Hepatocyte (in vitro differentiated cells): ENCODE results near the gene CTSW. TPM values are rescaled to one million over a fixed set of nuclear protein-coding genes. Genes with fewer than 3 reads are reported as not detected.

Experiments used
- DNase-seq: peaks from one replicate; pipeline ENCODE4 v3.0.0-alpha.2; 2016; ENCODE audit warnings: low spot score
- H2AFZ ChIP-seq: fragments of 200-600 bp; sonication (generic); 2 replicates; pipeline ENCODE4 v1.6.0; 2016; ENCODE audit warnings: antibody characterized with exemption, mild to moderate bottlenecking
- H3K27ac ChIP-seq: fragments of 200-600 bp; sonication (generic); 2 replicates; pipeline ENCODE4 v1.5.1; 2016; ENCODE audit warnings: mild to moderate bottlenecking
- H3K27me3 ChIP-seq: fragments of 200-600 bp; sonication (generic); 2 replicates; pipeline ENCODE4 v1.6.1; 2016
- H3K36me3 ChIP-seq: fragments of 200-600 bp; sonication (generic); replicated peaks from 2 replicates; pipeline ENCODE4 v1.5.1; 2016; ENCODE audit warnings: low read depth; ENCODE audit not compliant: insufficient read depth
- H3K4me1 ChIP-seq: fragments of 200-600 bp; sonication (generic); 2 replicates; pipeline ENCODE4 v1.5.1; 2016; ENCODE audit warnings: mild to moderate bottlenecking, moderate library complexity; ENCODE audit not compliant: insufficient read depth
- H3K4me2 ChIP-seq: fragments of 200-600 bp; sonication (generic); 2 replicates; pipeline ENCODE4 v1.6.0; 2016
- H3K4me3 ChIP-seq: fragments of 200-600 bp; sonication (generic); 2 replicates; pipeline ENCODE4 v1.5.1; 2016; ENCODE audit warnings: mild to moderate bottlenecking
- H3K79me2 ChIP-seq: fragments of 200-600 bp; sonication (generic); 2 replicates; pipeline ENCODE4 v1.6.0; 2017; ENCODE audit warnings: mild to moderate bottlenecking
- H3K9me2 ChIP-seq: fragments of 200-600 bp; sonication (generic); replicated peaks from 2 replicates; pipeline ENCODE4 v1.6.0; 2017; ENCODE audit warnings: mild to moderate bottlenecking; ENCODE audit not compliant: insufficient read depth
- H3K9me3 ChIP-seq: fragments of 200-600 bp; sonication (generic); 2 replicates; pipeline ENCODE4 v1.5.1; 2016; ENCODE audit warnings: low read depth, mild to moderate bottlenecking
- H4K20me1 ChIP-seq: fragments of 200-600 bp; sonication (generic); 2 replicates; pipeline ENCODE4 v1.6.0; 2016; ENCODE audit warnings: mild to moderate bottlenecking; ENCODE audit not compliant: insufficient read depth, poor library complexity, severe bottlenecking
- EZH2 ChIP-seq: fragments of 200-600 bp; sonication (generic); IDR thresholded peaks from 2 replicates; pipeline ENCODE4 v1.6.1; 2016; ENCODE audit warnings: antibody characterized with exemption, mild to moderate bottlenecking, borderline replicate concordance
- EZH2phosphoT487 ChIP-seq: fragments of 200-600 bp; sonication (generic); IDR thresholded peaks from one replicate; pipeline ENCODE4 v1.6.1; 2018; ENCODE audit warnings: antibody characterized with exemption, mild to moderate bottlenecking, low read depth, moderate library complexity; ENCODE audit not compliant: unreplicated experiment, severe bottlenecking
- WGBS: methylation state at CpG from one replicate; pipeline ENCODE4 v1.1.6; 2016; ENCODE audit warnings: low lambda C conversion rate; ENCODE audit errors: missing lambda C conversion rate; 5-methylcytosine and 5-hydroxymethylcytosine counted together
- polyA plus RNA-seq: library from polyadenylated mRNA; unstranded; fragments of >200 nt; fragmentation: Nextera tagmentation; extraction: Ambion mirVana; gene quantifications from 2 replicates; pipeline ENCODE4 v1.2.1, GENCODE V29; 2016
- total RNA-seq: library from RNA; depleted of rRNA; stranded (reverse); fragments of >200 nt; gene quantifications from 2 replicates; pipeline ENCODE4 v1.2.3, GENCODE V29; 2014
- TF ChIP-seq, protein P1 (sequence below): fragments of 200-600 bp; sonication (generic); IDR thresholded peaks from 2 replicates; pipeline ENCODE4 v1.5.1; 2016; ENCODE audit warnings: antibody characterized with exemption, mild to moderate bottlenecking; ENCODE audit not compliant: poor library complexity

The CTSW gene
- total and polyA plus RNA-seq, 2 experiments from 2014 or later = 0.15 TPM; not detected in 1

DNA sequence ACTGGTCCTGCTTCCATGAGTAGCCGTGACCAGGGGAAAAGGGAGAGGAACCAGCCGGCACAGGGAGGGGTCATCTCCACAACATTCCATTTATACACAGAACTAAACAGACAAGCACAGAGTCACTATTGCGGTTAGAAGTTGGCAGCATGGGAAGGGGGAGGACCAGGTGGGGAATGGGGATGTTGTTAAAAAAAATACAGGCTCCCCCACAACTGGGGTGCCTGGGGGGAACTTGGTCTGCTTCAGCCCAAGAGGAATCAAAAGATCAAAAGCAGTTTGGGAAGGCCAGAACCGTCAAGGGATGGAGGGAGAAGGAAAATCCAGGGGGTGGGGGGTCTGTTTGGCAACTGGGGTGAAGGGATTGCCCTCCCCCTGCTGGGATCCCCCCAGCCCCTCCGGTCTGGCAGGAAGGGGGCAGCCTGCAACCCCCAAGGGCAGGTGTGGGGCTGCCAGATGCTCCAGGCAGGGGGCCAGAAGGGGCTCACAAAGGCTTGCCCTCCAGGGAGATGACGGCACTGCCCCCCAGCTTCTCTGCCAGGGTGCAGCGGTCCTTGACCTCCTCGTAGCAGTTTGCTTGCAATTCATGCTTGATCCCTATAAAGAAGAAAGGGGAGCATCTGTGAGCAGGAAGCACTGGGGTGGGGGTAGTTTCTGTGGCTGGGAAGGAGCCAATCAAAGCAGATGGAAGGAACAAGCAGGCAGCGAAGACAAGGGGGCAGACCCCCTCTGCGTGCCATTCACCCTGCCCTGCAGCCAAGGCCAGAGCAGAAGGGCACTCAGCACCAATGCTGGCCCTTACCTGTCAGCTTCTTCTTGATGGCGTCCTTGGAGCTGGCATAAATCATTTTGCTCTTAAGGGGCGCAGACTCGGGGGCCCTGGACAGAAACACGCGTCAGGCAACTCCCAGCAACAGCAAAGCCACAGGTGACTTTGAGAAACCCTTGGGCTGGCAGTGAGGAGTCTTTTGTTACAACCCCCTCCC is 24.5 kb upstream of the CTSW start:
- peak overlapping the region; percentile 88 for H3K27ac ChIP-seq
- 93% methylated on average over 13 of the region's 15 CpGs for WGBS
- no peak overlapping the region for H3K4me3 ChIP-seq
- H3K4me1 ChIP-seq = peaks cover 29% of the 10 kb centered on the region
- H3K36me3 ChIP-seq = no peaks in the 10 kb centered on the region
- peaks cover 39% of the 10 kb centered on the region for H3K79me2 ChIP-seq
- no peaks in the 10 kb centered on the region for H3K9me3 ChIP-seq
- no peak for DNase-seq
- H3K27me3 ChIP-seq = no peaks in the 10 kb centered on the region
- H3K4me2 ChIP-seq = peak overlapping the region; percentile 92
- H3K9me2 ChIP-seq = no peaks in the 10 kb centered on the region
- H4K20me1 ChIP-seq = peaks cover 38% of the 10 kb centered on the region
- TF ChIP-seq, protein P1, sequence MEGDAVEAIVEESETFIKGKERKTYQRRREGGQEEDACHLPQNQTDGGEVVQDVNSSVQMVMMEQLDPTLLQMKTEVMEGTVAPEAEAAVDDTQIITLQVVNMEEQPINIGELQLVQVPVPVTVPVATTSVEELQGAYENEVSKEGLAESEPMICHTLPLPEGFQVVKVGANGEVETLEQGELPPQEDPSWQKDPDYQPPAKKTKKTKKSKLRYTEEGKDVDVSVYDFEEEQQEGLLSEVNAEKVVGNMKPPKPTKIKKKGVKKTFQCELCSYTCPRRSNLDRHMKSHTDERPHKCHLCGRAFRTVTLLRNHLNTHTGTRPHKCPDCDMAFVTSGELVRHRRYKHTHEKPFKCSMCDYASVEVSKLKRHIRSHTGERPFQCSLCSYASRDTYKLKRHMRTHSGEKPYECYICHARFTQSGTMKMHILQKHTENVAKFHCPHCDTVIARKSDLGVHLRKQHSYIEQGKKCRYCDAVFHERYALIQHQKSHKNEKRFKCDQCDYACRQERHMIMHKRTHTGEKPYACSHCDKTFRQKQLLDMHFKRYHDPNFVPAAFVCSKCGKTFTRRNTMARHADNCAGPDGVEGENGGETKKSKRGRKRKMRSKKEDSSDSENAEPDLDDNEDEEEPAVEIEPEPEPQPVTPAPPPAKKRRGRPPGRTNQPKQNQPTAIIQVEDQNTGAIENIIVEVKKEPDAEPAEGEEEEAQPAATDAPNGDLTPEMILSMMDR = no peak
- no peak overlapping the region for H2AFZ ChIP-seq

DNA sequence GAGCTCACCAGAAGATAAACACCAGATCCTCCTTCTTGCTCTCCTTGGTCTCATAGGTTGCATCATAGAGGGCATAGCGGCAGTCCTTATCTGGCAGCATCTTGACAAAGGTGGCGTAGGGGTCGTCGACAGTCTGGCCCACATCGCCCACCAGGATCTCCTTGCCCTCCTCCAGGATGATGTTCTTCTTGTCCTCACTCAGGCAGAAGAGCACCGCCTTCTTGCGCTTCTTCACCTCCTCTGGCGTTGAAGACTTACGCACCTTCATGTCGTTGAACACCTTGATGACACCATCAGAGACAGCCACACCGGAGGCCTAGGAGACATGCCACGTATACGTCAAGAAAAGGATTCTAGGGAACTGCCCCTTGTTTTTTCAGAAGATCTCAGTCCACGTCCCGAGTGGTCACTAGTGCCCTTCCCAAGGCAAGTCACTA is 23.7 kb upstream of the CTSW start:
- Histone ChIP-seq H3K9me2 (no peaks in the 10 kb centered on the region), H3K4me1 (peaks cover 29% of the 10 kb centered on the region), H4K20me1 (peaks cover 38% of the 10 kb centered on the region), H3K4me2 (peak overlapping the region; percentile 92), H2AFZ (no peak overlapping the region), H3K36me3 (no peaks in the 10 kb centered on the region), H3K4me3 (peak overlapping the region; percentile 95), H3K27ac (peak overlapping the region; percentile 99), H3K79me2 (peaks cover 41% of the 10 kb centered on the region), H3K9me3 (no peaks in the 10 kb centered on the region), H3K27me3 (no peaks in the 10 kb centered on the region)
- WGBS = 97% methylated on average over 15 of the region's 15 CpGs
- DNase-seq = peak; percentile 13
- TF ChIP-seq EZH2 = no peak

DNA sequence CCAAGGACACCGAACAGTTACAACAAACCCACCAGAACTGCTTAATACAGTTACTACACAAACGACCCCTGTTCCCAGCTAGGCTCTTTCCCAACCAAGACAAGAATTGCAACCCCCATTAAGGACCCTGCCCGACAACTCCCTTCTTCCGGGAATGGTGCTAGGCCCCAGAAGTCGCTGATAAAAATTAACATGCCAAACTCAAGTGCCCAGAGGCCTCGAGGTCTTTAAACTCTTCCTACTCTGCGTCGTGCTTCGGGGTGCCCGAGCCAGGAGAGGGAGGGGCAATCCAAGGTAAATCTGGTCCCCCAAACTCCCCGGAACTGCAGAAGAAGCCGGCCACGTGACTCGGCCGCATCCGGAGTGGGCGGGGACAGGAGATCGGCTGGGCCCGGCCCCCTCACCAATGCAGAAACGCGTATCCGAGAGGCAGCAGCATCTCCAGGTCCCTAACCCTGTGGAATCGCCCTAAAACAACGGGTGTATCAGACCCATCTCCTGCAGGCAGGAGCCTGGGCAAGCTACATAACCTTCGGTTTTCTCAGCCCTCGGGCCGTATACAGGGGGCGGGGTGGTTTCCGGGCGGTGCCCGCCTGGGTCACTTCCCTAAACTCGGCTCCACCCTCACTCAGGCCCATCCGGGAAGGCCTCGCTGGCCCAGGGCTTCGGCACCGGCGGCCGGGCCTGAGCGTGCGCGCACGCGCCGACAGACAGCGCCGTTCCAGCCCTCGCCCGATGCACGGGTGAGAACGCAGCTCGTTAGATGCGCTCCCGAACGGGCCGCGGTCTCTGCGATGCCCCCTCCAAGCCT is 22.7 kb upstream of the CTSW start:
- H3K36me3 ChIP-seq = no peaks in the 10 kb centered on the region
- peak overlapping the region; percentile 26 for H2AFZ ChIP-seq
- H4K20me1 ChIP-seq = peaks cover 38% of the 10 kb centered on the region
- H3K9me3 ChIP-seq = no peaks in the 10 kb centered on the region
- peaks cover 38% of the 10 kb centered on the region for H3K4me1 ChIP-seq
- H3K4me2 ChIP-seq = peak overlapping the region; percentile 92
- TF ChIP-seq, protein P1 = no peak
- TF ChIP-seq EZH2 = no peak
- TF ChIP-seq EZH2phosphoT487 = no peak
- H3K9me2 ChIP-seq = no peaks in the 10 kb centered on the region
- peaks cover 50% of the 10 kb centered on the region for H3K79me2 ChIP-seq
- no peaks in the 10 kb centered on the region for H3K27me3 ChIP-seq
- peak overlapping the region; percentile 95 for H3K4me3 ChIP-seq
- 2% methylated on average over 50 of the region's 57 CpGs for WGBS
- H3K27ac ChIP-seq = peak overlapping the region; percentile 99
- DNase-seq = peak; percentile 84

DNA sequence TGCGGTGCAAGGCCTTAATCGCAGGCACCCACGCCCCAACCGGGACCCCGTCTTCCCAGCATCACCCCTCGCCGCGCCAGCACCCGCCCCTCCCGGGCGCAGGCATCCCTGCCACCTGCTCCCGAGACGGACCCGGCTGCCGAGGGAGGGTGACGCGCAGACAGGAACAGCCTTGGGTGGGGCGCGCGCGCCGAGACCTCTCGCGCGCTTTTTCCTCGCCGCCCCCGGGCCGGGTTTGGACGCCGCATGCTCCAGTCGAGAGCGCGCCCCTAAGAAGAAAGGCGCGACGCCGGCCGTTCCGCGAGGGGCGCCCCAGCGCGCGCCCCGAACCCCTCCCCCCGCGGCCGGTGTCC is 22.2 kb upstream of the CTSW start:
- H3K4me3 ChIP-seq = peak overlapping the region; percentile 95
- peaks cover 38% of the 10 kb centered on the region for H4K20me1 ChIP-seq
- 0% methylated on average over 10 of the region's 49 CpGs for WGBS

More for the DNA sequence above, 22.2 kb upstream of the CTSW start:
- peaks cover 38% of the 10 kb centered on the region for H3K4me1 ChIP-seq
- no peaks in the 10 kb centered on the region for H3K9me3 ChIP-seq
- no peak for TF ChIP-seq EZH2
- TF ChIP-seq, protein P1 = no peak
- no peak for TF ChIP-seq EZH2phosphoT487
- peaks cover 55% of the 10 kb centered on the region for H3K79me2 ChIP-seq
- H3K27ac ChIP-seq = peak overlapping the region; percentile 99
- peak overlapping the region; percentile 26 for H2AFZ ChIP-seq
- DNase-seq = no peak
- H3K4me2 ChIP-seq = peak overlapping the region; percentile 92
- no peaks in the 10 kb centered on the region for H3K27me3 ChIP-seq
- H3K36me3 ChIP-seq = no peaks in the 10 kb centered on the region
- H3K9me2 ChIP-seq = no peaks in the 10 kb centered on the region
